ENCODE results near the gene NID2.

- TF ChIP-seq ZNF274 (IDR thresholded peaks at IDR 0.05; ENCODE audit: low read depth, low read length): no peak
- TF ChIP-seq SUZ12 (IDR thresholded peaks at IDR 0.05; ENCODE audit: extremely low read depth, insufficient read depth, insufficient read length): no peak
- no peak for TF ChIP-seq YY1 (IDR thresholded peaks at IDR 0.05; ENCODE audit: insufficient read depth, insufficient read length)
These were observed 41.7 kb upstream of the NID2 start for GRCh38 chr14:52110441-52111086.
